ENCODE measurements around the gene ULBP1.

The ULBP1 gene

GRCh38 chr6:149984773-149985172 lies 21.0 kb downstream of the ULBP1 start:
- no peak overlapping the region for H3K27ac ChIP-seq (ENCODE audit: low read depth, low read length, poor library complexity, severe bottlenecking)
- H3K27me3 ChIP-seq (ENCODE audit: insufficient read depth, low read length), result no peaks in the 10 kb centered on the region
- H3K4me3 ChIP-seq (ENCODE audit: low read depth, low read length, poor library complexity, severe bottlenecking), result no peak overlapping the region
- no peaks in the 10 kb centered on the region for H4K20me1 ChIP-seq (ENCODE audit: insufficient read depth, low read length)
- H3K4me2 ChIP-seq (ENCODE audit: low read length), result no peak overlapping the region
- TF ChIP-seq EZH2 (IDR thresholded peaks at IDR 0.05; ENCODE audit: borderline replicate concordance, low read length), result no peak
- TF ChIP-seq CTCF (IDR thresholded peaks at IDR 0.05; ENCODE audit: low read length), result no peak
- no peak overlapping the region for H2AFZ ChIP-seq (ENCODE audit: low read length)
- no peaks in the 10 kb centered on the region for H3K4me1 ChIP-seq (ENCODE audit: insufficient read depth, low read length, severe bottlenecking)
- H3K36me3 ChIP-seq (ENCODE audit: insufficient read depth, low read length), result no peaks in the 10 kb centered on the region
- H3K9ac ChIP-seq (ENCODE audit: low read length), result no peak overlapping the region
- no peaks in the 10 kb centered on the region for H3K9me2 ChIP-seq (ENCODE audit: low read depth, low read length)
- H3K79me2 ChIP-seq (ENCODE audit: insufficient read depth, low read length), result no peaks in the 10 kb centered on the region
- no peaks in the 10 kb centered on the region for H3K9me3 ChIP-seq (ENCODE audit: low read length)
- no peaks in the 10 kb centered on the region for H3F3A ChIP-seq (ENCODE audit: insufficient read depth, low read length)

GRCh38 chr6:149985481-149985937 lies 21.8 kb downstream of the ULBP1 start:
- H3K9me2 ChIP-seq (ENCODE audit: low read depth, low read length), result no peaks in the 10 kb centered on the region
- no peaks in the 10 kb centered on the region for H3K36me3 ChIP-seq (ENCODE audit: insufficient read depth, low read length)
- no peaks in the 10 kb centered on the region for H3K9me3 ChIP-seq (ENCODE audit: low read length)
- no peak overlapping the region for H3K9ac ChIP-seq (ENCODE audit: low read length)
- H3K27ac ChIP-seq (ENCODE audit: low read depth, low read length, poor library complexity, severe bottlenecking), result no peak overlapping the region
- no peak overlapping the region for H3K4me3 ChIP-seq (ENCODE audit: low read depth, low read length, poor library complexity, severe bottlenecking)
- no peak overlapping the region for H2AFZ ChIP-seq (ENCODE audit: low read length)
- H4K20me1 ChIP-seq (ENCODE audit: insufficient read depth, low read length), result no peaks in the 10 kb centered on the region
- no peak for TF ChIP-seq CTCF (IDR thresholded peaks at IDR 0.05; ENCODE audit: low read length)
- TF ChIP-seq EZH2 (IDR thresholded peaks at IDR 0.05; ENCODE audit: borderline replicate concordance, low read length), result no peak
- no peaks in the 10 kb centered on the region for H3K79me2 ChIP-seq (ENCODE audit: insufficient read depth, low read length)
- no peaks in the 10 kb centered on the region for H3F3A ChIP-seq (ENCODE audit: insufficient read depth, low read length)
- H3K27me3 ChIP-seq (ENCODE audit: insufficient read depth, low read length), result no peaks in the 10 kb centered on the region
- peaks cover 3% of the 10 kb centered on the region for H3K4me1 ChIP-seq (ENCODE audit: insufficient read depth, low read length, severe bottlenecking)
- no peak overlapping the region for H3K4me2 ChIP-seq (ENCODE audit: low read length)

GRCh38 chr6:149987602-149988107 lies 23.9 kb downstream of the ULBP1 start:
- no peak overlapping the region for H2AFZ ChIP-seq (ENCODE audit: low read length)
- no peak overlapping the region for H3K27ac ChIP-seq (ENCODE audit: low read depth, low read length, poor library complexity, severe bottlenecking)
- H3K9me2 ChIP-seq (ENCODE audit: low read depth, low read length), result no peaks in the 10 kb centered on the region
- no peak overlapping the region for H3K4me2 ChIP-seq (ENCODE audit: low read length)
- H3K4me1 ChIP-seq (ENCODE audit: insufficient read depth, low read length, severe bottlenecking), result peaks cover 14% of the 10 kb centered on the region
- no peaks in the 10 kb centered on the region for H3K9me3 ChIP-seq (ENCODE audit: low read length)
- no peak for TF ChIP-seq EZH2 (IDR thresholded peaks at IDR 0.05; ENCODE audit: borderline replicate concordance, low read length)
- no peak for TF ChIP-seq CTCF (IDR thresholded peaks at IDR 0.05; ENCODE audit: low read length)
- H3K36me3 ChIP-seq (ENCODE audit: insufficient read depth, low read length), result no peaks in the 10 kb centered on the region
- no peaks in the 10 kb centered on the region for H4K20me1 ChIP-seq (ENCODE audit: insufficient read depth, low read length)
- H3K79me2 ChIP-seq (ENCODE audit: insufficient read depth, low read length), result no peaks in the 10 kb centered on the region
- no peak overlapping the region for H3K9ac ChIP-seq (ENCODE audit: low read length)
- no peaks in the 10 kb centered on the region for H3F3A ChIP-seq (ENCODE audit: insufficient read depth, low read length)
- H3K27me3 ChIP-seq (ENCODE audit: insufficient read depth, low read length), result no peaks in the 10 kb centered on the region
- no peak overlapping the region for H3K4me3 ChIP-seq (ENCODE audit: low read depth, low read length, poor library complexity, severe bottlenecking)

Data from OCI-LY1 (cell line).